ENCODE data around the gene SPATA18.

Gene SPATA18

DNA sequence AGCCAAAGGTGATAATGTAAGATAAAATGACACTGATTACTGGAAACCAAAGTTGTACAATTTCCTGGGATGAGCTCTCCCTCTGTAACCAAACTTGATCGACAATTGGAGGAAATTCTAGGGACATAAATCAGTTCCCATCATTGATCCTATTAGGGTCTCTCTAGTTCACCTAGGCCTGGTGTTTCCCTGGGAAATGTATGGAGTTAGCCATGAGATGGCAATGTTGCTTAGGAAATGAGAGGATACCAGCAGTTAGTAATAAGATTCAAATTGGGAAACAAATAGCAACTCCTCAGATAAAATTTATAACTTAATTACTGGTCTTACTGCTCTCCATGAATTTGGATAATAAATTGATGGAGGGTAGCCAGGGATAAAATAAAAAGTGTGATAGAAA is 52.2 kb downstream of the SPATA18 start:
- TF ChIP-seq RAD21 (IDR thresholded peaks at IDR 0.05; ENCODE audit: low read depth) (peak; percentile 43), FOXM1 (IDR thresholded peaks at IDR 0.05; ENCODE audit: borderline replicate concordance, low read depth) (no peak)

DNA sequence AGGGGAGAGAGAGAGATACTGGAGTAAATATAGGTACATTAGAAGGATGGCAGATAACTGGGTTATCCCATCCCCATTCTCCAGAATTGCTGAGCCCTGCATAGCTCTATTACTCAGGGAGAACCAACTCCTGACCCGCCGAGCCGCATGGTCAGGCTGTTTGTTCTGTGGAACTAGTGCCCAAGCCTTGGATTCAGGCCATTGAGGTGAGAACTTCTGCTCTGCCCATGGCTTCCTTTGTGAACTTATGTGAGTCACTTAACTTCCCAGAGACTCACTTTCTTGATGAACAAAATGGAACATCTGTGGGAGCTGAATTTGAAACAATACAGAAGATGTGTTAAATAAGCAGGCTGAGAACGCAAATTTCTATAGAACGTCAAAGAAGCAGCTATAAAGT is 54.2 kb downstream of the SPATA18 start:
- TF ChIP-seq EGR1 (IDR thresholded peaks at IDR 0.05): no peak
- TF ChIP-seq RAD21 (IDR thresholded peaks at IDR 0.05; ENCODE audit: low read depth): no peak
- TF ChIP-seq TAF1 (IDR thresholded peaks at IDR 0.05; ENCODE audit: low read depth): no peak
- no peak for TF ChIP-seq TEAD4 (IDR thresholded peaks at IDR 0.05)
- no peak for TF ChIP-seq EP300 (IDR thresholded peaks at IDR 0.05; ENCODE audit: borderline replicate concordance)
- TF ChIP-seq, protein P1, sequence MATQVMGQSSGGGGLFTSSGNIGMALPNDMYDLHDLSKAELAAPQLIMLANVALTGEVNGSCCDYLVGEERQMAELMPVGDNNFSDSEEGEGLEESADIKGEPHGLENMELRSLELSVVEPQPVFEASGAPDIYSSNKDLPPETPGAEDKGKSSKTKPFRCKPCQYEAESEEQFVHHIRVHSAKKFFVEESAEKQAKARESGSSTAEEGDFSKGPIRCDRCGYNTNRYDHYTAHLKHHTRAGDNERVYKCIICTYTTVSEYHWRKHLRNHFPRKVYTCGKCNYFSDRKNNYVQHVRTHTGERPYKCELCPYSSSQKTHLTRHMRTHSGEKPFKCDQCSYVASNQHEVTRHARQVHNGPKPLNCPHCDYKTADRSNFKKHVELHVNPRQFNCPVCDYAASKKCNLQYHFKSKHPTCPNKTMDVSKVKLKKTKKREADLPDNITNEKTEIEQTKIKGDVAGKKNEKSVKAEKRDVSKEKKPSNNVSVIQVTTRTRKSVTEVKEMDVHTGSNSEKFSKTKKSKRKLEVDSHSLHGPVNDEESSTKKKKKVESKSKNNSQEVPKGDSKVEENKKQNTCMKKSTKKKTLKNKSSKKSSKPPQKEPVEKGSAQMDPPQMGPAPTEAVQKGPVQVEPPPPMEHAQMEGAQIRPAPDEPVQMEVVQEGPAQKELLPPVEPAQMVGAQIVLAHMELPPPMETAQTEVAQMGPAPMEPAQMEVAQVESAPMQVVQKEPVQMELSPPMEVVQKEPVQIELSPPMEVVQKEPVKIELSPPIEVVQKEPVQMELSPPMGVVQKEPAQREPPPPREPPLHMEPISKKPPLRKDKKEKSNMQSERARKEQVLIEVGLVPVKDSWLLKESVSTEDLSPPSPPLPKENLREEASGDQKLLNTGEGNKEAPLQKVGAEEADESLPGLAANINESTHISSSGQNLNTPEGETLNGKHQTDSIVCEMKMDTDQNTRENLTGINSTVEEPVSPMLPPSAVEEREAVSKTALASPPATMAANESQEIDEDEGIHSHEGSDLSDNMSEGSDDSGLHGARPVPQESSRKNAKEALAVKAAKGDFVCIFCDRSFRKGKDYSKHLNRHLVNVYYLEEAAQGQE (IDR thresholded peaks at IDR 0.05; ENCODE audit: low read depth): no peak
- TF ChIP-seq TCF12 (IDR thresholded peaks at IDR 0.05; ENCODE audit: low read depth): no peak
- no peak for TF ChIP-seq YY1 (IDR thresholded peaks at IDR 0.05; ENCODE audit: low read depth)
- TF ChIP-seq ZBTB7A (IDR thresholded peaks at IDR 0.05; ENCODE audit: low read depth): no peak
- TF ChIP-seq NFIC (IDR thresholded peaks at IDR 0.05): no peak
- TF ChIP-seq CREB1 (IDR thresholded peaks at IDR 0.05; ENCODE audit: low read depth): no peak
- TF ChIP-seq, protein P2, sequence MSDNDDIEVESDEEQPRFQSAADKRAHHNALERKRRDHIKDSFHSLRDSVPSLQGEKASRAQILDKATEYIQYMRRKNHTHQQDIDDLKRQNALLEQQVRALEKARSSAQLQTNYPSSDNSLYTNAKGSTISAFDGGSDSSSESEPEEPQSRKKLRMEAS (IDR thresholded peaks at IDR 0.05): no peak
- no peak for TF ChIP-seq FOXM1 (IDR thresholded peaks at IDR 0.05; ENCODE audit: borderline replicate concordance, low read depth)
- TF ChIP-seq, protein P3, sequence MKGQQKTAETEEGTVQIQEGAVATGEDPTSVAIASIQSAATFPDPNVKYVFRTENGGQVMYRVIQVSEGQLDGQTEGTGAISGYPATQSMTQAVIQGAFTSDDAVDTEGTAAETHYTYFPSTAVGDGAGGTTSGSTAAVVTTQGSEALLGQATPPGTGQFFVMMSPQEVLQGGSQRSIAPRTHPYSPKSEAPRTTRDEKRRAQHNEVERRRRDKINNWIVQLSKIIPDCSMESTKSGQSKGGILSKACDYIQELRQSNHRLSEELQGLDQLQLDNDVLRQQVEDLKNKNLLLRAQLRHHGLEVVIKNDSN (IDR thresholded peaks at IDR 0.05): no peak
- TF ChIP-seq CEBPB (IDR thresholded peaks at IDR 0.05): no peak

DNA sequence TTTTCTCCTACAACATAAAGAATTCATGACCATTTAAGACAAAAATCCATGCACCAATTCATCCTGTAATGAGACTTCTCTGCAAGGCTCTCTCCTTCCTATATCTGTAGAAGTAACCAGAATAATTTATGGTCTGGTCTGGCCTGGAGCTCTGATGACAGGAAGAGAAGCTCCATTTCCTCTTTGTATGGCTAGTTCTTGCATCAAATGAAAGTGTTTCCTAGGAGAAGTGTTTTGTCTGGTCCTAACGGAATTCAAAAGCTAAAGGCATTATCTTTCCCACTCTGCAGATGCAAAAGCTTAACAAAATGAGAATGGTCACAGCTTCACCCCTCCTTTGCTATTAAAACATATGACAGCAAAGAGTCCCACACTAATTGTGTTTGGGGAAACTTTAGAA is 55.1 kb downstream of the SPATA18 start:
- TF ChIP-seq YY1 (IDR thresholded peaks at IDR 0.05; ENCODE audit: low read depth): no peak
- TF ChIP-seq EP300 (IDR thresholded peaks at IDR 0.05; ENCODE audit: borderline replicate concordance): no peak
- TF ChIP-seq FOXM1 (IDR thresholded peaks at IDR 0.05; ENCODE audit: borderline replicate concordance, low read depth): no peak
- no peak for TF ChIP-seq CREB1 (IDR thresholded peaks at IDR 0.05; ENCODE audit: low read depth)
- TF ChIP-seq, protein P3 (IDR thresholded peaks at IDR 0.05): no peak
- no peak for TF ChIP-seq EGR1 (IDR thresholded peaks at IDR 0.05)
- TF ChIP-seq, protein P2 (IDR thresholded peaks at IDR 0.05): no peak
- TF ChIP-seq RAD21 (IDR thresholded peaks at IDR 0.05; ENCODE audit: low read depth): no peak
- no peak for TF ChIP-seq ZBTB7A (IDR thresholded peaks at IDR 0.05; ENCODE audit: low read depth)
- TF ChIP-seq CEBPB (IDR thresholded peaks at IDR 0.05): no peak
- no peak for TF ChIP-seq TEAD4 (IDR thresholded peaks at IDR 0.05)
- no peak for TF ChIP-seq TAF1 (IDR thresholded peaks at IDR 0.05; ENCODE audit: low read depth)
- no peak for TF ChIP-seq TCF12 (IDR thresholded peaks at IDR 0.05; ENCODE audit: low read depth)
- TF ChIP-seq, protein P1 (IDR thresholded peaks at IDR 0.05; ENCODE audit: low read depth): no peak

DNA sequence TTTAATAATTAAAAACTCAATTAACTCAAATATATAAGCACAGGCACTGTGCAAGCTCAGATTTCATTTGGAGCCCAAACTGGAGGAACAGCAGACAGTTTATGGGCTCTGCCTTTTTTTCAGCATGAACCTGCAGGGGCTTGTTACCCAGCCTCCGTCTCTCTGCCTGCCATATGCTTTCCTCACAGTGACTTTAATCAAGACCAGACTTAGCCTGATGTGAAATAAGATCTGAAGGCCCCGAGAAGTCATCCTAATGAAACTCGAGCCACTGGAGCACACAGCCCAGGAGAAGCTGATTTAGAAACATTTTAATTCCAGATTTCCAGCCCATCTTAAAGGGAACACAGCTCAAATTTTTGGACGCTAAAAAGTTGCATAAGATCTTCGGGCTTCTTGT is 55.6 kb downstream of the SPATA18 start:
- TF ChIP-seq TAF1 (IDR thresholded peaks at IDR 0.05; ENCODE audit: low read depth) (no peak), FOXM1 (IDR thresholded peaks at IDR 0.05; ENCODE audit: borderline replicate concordance, low read depth) (no peak), CEBPB (IDR thresholded peaks at IDR 0.05) (no peak), EP300 (IDR thresholded peaks at IDR 0.05; ENCODE audit: borderline replicate concordance) (no peak), TCF12 (IDR thresholded peaks at IDR 0.05; ENCODE audit: low read depth) (no peak), NFIC (IDR thresholded peaks at IDR 0.05) (no peak), ZBTB7A (IDR thresholded peaks at IDR 0.05; ENCODE audit: low read depth) (no peak), EGR1 (IDR thresholded peaks at IDR 0.05) (no peak), CREB1 (IDR thresholded peaks at IDR 0.05; ENCODE audit: low read depth) (no peak), TEAD4 (IDR thresholded peaks at IDR 0.05) (no peak), YY1 (IDR thresholded peaks at IDR 0.05; ENCODE audit: low read depth) (no peak), RAD21 (IDR thresholded peaks at IDR 0.05; ENCODE audit: low read depth) (no peak)
- TF ChIP-seq, protein P2 (IDR thresholded peaks at IDR 0.05): no peak
- TF ChIP-seq, protein P3 (IDR thresholded peaks at IDR 0.05): no peak
- TF ChIP-seq, protein P1 (IDR thresholded peaks at IDR 0.05; ENCODE audit: low read depth): no peak
